ENCODE measurements around the gene ITGB3BP.

The ITGB3BP gene

DNA sequence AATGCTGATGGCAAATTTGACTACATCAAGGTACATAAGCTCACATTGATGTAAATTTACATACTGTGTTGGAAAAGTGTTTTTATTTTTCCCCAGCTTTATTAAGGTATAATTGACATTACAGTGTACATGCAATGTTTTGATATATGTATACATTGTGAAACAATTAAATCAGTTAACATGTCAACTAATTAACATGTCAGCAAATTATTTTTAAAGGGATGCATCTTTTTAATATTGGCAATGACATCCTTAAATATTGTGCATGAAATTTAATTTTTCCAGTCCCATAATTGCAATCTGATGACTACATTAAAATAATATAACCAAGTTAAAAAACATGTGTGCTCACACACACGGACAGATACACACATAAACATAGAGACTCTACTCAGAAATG lies 9.7 kb upstream of the ITGB3BP start:
- no peak for TF ChIP-seq CTCF (IDR thresholded peaks at IDR 0.05)

DNA sequence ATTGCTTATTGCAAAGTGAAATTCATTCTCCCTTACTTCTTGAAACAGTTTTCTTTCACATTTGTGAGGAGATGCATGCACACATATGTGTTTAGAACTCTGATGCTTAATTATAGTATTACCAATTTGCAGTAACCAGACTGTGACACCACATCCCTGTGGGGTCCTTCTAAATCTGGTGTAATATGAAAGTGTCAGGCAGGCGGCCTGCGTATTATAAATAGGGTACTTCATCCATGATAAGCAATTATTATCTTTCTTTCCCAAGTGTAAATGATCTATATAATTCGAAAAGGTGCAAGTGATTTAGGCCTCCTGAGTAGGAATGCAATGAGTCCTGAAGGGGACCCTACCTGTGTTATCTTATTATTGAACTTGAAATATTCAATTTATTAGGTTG lies 1.2 kb upstream of the ITGB3BP start:
- TF ChIP-seq CTCF (IDR thresholded peaks at IDR 0.05) = no peak

DNA sequence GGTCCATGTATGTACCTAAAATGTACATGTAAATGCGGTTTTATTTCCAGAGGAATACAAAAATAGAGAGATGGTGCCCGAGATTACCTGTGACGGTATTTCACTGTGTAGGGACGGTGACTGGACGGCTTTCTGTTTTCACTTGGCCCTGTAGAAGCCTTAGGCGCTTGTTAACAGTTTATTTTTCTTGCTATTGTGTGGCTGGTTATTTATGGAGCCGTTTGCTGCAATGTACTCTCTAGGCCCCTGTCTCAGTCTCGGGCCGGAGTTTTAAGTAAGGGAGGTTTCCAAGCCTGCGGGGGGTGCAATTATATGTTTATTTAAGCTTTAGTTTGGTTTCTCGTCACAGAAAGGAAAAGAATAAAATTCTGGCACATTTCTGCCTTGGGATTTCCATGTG lies 713 bp upstream of the ITGB3BP start:
- TF ChIP-seq CTCF (IDR thresholded peaks at IDR 0.05) = no peak

GRCh38 chr1:63516629-63517028 lies 6.4 kb downstream of the ITGB3BP start:
- TF ChIP-seq CTCF (IDR thresholded peaks at IDR 0.05) = no peak

- no peak for TF ChIP-seq CTCF (IDR thresholded peaks at IDR 0.05)
These were observed 10.4 kb downstream of the ITGB3BP start for GRCh38 chr1:63512584-63512983.

DNA sequence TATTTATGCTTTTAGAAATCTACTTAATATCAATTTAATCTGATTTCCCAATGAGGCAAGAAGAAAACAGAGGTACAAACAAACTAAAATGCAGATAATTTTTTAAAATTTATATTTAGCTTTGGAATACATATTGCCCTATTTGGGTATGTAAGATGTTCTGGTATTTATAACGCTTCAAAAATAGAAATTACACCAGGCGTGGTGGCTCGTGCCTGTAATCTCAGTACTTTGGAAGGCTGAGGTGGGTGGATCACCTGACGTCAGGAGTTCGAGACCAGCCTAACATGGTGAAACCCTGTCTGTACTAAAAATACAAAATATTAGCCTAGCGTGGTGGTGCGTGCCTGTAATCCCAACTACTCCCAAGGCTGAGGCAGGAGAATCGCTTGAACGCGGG lies 13.3 kb downstream of the ITGB3BP start:
- TF ChIP-seq CTCF (IDR thresholded peaks at IDR 0.05) = no peak

GRCh38 chr1:63506782-63507181 lies 16.2 kb downstream of the ITGB3BP start:
- no peak for TF ChIP-seq CTCF (IDR thresholded peaks at IDR 0.05)

DNA sequence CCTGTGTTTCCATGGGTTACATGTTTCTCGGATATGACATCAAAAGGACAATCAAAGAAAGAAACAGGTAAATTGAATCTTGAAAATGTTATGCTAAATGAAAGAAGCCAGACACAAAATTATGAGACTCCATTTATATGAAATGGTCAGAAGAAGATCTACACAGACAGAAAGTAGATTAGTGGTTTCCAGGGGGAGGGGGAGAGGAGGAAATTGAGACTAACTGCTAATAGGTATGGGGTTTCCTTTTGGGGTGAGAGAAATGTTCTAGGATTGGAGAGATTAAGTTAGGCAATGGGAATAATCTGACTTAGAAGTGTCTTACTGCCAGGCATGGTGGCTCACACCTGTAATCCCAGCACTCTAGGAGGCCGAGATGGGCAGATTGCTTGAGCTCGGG lies 21.8 kb downstream of the ITGB3BP start:
- no peak for TF ChIP-seq CTCF (IDR thresholded peaks at IDR 0.05)

Measured in LNCAP (cell line).